Measurements from ENCODE around the gene ERAP2.
"Not testable (repeated sequence)": the region's sequence is repeated elsewhere in the genome, so short reads cannot be mapped to it uniquely, and the experiment has no call there.

The ERAP2 gene

GRCh38 chr5:96864922-96865530 is 11.3 kb upstream of the ERAP2 start:
- DNase-seq = no peak

- DNase-seq = peak; percentile 18 to 65
Measured at GRCh38 chr5:96868603-96869371, 7.5 kb upstream of the ERAP2 start.

GRCh38 chr5:96869372-96869641 is 7.0 kb upstream of the ERAP2 start:
- DNase-seq = no peak

- DNase-seq = no peak
Measured at GRCh38 chr5:96870094-96871026, 5.9 kb upstream of the ERAP2 start.

- DNase-seq = no peak
Measured at GRCh38 chr5:96871027-96871399, 5.3 kb upstream of the ERAP2 start.

GRCh38 chr5:96871686-96872085 is 4.6 kb upstream of the ERAP2 start:
- DNase-seq = no peak

DNA sequence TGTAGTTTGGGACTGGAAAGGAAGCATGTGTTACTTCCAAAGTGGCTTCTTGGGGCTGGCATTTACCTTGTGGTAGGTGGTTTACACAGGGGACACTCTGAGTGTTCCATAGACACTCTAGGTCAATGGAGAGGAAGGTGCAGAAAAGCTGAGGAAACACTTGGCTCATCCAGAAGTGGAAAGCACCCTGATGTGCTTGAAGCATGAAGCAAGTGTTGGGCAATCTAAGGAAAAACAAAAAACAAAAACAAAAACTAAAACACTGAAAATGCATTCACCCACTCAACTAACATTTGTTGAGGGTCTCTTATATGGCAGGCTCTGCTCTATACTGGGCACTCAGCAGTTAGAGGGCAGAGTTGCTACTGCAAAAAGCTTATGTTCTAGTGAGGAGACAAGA is 2.9 kb upstream of the ERAP2 start:
- no peak for DNase-seq

- no peak for DNase-seq
Measured at GRCh38 chr5:96874631-96875030, 1.7 kb upstream of the ERAP2 start.

DNA sequence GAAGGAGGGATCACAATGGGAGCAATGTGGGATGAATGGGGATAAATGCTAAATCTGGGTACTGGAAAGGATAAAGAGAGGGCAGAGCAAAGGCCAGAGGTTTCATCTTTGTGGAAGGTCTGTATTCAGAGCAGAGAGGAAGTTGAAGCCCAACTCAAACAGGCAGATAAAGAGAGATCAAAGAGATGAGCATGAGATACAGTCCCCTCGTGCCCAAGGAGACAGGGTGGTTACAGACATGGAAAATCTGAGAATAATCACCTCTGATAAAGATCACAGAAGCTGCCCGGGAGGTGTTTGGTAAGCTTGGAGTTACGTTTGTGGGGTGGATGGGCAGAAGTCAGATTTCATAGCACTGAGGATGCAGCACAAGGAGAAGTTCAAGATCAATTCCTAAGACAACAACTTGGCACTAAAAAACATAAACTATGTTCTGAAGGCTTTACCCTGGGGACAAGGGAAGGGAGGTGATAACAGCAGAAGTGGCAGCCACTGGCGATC is 459 bp upstream of the ERAP2 start:
- peak; percentile 23 to 45 for DNase-seq

DNA sequence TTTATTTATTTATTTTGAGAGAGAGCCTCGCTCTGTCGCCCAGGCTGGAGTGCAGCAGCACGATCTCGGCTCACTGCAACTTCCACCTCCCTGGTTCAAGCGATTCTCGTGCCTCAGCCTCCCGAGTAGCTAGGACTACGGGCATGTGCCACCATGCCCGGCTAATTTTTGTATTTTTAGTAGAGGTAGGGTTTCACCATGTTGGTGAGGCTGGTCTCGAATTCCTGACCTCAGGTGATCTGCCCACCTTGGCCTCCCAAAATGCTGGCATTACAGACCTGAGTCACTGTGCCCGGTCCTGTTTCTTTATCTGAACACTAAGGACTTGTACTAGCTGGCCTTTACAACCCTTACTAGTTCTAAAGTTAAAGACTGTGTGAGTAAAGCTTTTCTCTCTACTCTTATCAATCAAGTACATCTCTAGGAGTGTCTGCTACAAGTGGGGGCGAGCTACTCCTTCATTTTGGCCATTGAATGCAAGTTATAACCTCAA is 723 bp downstream of the ERAP2 start:
- DNase-seq = not testable (repeated sequence)

DNA sequence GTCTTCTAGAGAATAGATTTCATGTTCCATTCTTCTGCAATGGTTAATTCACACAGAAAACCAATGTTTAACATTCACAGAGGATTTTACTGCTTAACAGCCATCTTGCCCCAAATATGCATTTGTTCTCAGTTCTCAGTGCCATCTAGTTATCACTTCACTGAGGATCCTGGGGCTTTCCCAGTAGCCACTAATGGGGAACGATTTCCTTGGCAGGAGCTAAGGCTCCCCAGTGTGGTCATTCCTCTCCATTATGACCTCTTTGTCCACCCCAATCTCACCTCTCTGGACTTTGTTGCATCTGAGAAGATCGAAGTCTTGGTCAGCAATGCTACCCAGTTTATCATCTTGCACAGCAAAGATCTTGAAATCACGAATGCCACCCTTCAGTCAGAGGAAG is 3.4 kb downstream of the ERAP2 start:
- DNase-seq = no peak

GRCh38 chr5:96880444-96881164 is 4.3 kb downstream of the ERAP2 start:
- no peak for DNase-seq

DNA sequence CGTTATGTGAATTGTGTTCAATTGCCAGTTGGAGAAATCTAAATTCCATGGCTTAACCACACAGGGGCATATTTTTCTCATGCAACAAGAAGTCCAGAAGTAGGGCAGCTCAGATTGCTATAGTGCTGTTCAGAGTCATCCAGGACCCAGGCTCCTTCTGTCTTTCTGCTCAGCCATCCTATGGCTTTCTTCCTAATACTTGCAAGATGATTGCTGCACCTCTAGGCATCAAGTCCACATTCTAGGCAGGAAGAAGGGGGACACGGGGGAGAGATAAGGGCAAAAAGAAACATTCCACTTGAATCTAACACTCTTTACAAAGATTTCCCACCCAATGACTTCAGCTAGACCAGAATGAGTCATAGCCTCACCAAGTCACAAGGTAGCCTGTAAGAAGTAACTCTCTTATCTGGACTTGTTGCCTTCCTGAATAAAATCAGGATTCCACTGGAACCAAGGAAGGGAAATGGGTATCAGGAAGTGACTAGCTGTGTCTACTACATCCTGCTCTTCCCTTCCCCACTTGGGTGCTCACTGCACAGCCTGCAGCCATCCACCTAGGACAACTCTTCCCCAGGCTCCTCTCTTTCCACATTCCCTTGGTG is 5.3 kb downstream of the ERAP2 start:
- no peak for DNase-seq

DNA sequence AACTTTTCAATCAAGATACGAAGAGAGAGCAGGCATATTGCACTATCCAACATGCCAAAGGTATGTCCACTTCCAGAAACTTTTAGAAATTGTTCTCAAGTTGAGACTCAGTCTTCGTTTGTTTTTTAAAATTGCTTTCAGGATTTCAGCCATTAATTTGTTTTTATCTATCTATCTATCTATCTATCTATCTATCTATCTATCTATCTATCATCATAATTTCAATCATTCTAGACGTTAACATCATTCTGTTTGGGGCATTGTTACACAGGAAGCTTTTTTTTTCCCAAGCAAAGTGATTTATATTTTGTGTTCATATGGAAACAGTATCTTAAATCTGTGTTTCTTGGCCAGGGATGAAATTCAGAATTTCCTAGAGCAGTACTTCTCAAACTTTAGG is 7.6 kb downstream of the ERAP2 start:
- no peak for DNase-seq

GRCh38 chr5:96884995-96885394 is 8.7 kb downstream of the ERAP2 start:
- no peak for DNase-seq

DNA sequence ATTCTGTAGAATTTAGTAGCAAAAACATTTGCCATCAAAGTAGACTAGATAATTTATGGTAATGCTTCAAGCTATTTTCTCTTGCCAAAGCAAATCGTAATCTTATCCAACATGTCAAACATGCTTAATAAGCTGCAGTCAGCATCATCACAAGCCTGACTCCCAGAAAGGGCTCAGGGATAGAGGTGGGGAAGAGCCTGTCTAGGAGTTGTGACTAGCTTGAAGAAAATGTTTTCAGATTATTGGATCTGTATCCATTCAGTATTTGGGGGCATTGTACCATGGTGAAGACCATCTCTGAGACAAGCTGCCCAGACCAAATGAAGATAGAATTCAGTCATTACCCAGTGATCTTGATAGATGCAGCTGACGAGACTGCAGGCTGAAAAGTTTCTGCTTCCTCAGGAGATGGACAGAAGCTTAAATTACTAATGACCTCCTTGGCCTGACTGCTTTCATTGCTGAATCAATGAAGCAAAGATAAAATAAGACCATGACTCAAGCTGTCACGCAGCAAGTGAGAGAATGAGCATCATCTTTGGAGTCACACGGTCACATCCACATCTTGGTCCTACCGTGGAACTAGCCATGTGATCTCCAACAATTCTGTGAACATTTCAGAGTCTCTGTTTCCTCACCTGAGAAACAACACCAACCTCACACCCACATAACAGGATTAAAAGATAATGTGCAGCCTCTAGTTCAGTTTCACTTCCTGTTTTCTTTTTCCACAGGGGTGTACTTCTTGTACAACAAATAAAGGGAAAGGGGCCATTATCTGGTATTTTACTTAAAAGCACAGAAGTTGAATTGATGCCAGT is 9.4 kb downstream of the ERAP2 start:
- DNase-seq = no peak

DNA sequence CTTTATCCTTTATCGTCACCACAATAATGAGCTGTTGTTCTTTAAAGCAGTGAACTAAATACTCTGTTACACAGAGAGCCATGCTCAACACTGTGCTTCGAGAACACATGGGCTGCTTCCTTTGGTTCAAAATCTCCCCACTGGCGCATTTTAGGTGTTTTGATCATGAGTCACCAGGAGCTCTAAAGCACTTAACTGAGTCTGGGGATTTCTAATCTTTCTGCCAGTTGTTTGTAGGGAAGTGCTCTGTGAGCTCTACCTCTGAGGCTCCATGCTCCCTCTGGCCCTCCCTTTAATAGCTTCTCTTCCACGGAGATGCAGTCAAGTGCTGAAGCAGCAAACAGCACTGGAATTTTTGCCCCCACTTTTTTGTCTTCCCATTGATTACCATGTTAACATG is 17.0 kb downstream of the ERAP2 start:
- DNase-seq = no peak

DNA sequence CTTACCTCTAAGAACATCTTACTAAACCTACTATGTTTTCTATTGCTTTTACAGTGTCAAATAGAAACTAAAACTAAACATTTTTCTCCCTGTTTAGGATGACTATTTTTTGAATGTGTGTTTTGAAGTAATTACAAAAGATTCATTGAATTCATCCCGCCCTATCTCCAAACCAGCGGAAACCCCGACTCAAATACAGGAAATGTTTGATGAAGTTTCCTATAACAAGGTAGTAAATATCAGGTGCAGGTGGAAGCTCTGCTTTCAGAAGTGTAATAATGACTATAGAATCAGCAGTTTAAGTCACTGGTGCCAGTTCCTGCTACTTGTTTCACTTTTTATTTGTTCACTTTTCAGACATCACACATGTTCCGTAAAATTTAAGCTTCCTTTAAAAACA is 20.0 kb downstream of the ERAP2 start:
- DNase-seq = no peak

- no peak for DNase-seq
Measured at GRCh38 chr5:96896806-96897205, 20.5 kb downstream of the ERAP2 start.

DNA sequence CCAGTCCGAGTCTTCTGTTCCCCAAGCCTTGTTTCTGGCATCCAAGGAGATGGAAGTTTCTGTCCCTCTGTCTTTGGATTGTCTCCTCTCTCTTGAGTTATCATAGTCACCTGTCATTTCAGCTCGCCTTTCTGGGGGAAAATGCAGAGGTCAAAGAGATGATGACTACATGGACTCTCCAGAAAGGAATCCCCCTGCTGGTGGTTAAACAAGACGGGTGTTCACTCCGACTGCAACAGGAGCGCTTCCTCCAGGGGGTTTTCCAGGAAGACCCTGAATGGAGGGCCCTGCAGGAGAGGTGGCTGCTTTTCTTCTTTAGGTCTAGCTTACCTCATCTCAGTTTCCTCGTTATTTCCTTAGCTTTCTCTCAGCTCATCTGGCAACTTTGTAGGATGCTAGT is 25.1 kb downstream of the ERAP2 start:
- DNase-seq = no peak

- no peak for DNase-seq
Measured at GRCh38 chr5:96901841-96902240, 25.5 kb downstream of the ERAP2 start.

- no peak for DNase-seq
Measured at GRCh38 chr5:96902876-96903275, 26.6 kb downstream of the ERAP2 start.
